ENCODE data around the gene COX7A2. TPM values are rescaled to one million over a fixed set of nuclear protein-coding genes. Genes with fewer than 3 reads are reported as not detected.
A peak's percentile ranks its signal among the peaks of the same experiment; 100 is the strongest.

The COX7A2 gene
- total RNA-seq, 1 experiment from 2014 or later: 600 TPM

DNA sequence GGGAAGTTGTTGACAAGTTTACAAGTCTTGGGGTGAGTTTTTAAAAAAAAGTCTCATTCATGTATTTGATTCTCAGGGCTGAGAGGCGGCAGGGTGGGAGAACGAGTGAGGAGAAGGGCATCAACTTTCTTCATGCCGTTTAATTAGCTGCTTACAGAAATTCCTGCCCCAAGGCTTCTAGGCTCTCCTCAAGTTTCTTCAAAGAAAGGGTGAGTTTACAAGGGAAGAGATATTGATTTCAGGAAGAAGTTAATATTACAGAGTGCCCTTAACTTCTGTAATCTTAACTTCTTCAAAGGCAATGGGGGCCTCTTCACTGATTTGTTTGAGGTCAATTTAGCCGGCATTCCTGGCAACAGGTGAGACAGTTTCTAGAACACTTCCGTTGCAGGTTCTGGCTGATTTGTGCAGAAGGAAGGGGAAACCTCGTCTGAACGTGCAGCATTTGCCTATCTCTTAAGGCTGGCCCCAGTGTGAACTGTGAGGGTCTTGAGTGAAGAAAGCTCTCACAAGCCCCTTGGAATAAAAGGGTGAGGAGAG, 34.3 kb downstream of the COX7A2 start:
- Histone ChIP-seq H3K27ac (ENCODE audit: low read depth, low read length) (no peak overlapping the region), H3K9me3 (ENCODE audit: control insufficient read depth in 1 of 2, insufficient read depth in 1 of 2, low read depth in 1 of 2, low read length in 2 of 2) (no peaks in the 10 kb centered on the region), H3K4me1 (ENCODE audit: control insufficient read depth in 1 of 2, insufficient read depth in 2 of 2, low read length in 2 of 2) (peaks cover 4 to 17% of the 10 kb centered on the region in 2 experiments), H3K9ac (ENCODE audit: low read length) (no peak overlapping the region), H4K20me1 (ENCODE audit: insufficient read depth) (no peaks in the 10 kb centered on the region), H3K9me2 (ENCODE audit: insufficient read depth) (no peaks in the 10 kb centered on the region), H3K79me2 (ENCODE audit: insufficient read depth, low read length) (peaks cover 13% of the 10 kb centered on the region; the same call in 1 of the 2 replicates), H3K27me3 (ENCODE audit: insufficient read depth, low read length) (no peaks in the 10 kb centered on the region), H3K4me3 (replicated peaks in 1 of 2; ENCODE audit: low read depth in 1 of 2, low read length in 2 of 2) (no peak overlapping the region), H2AFZ (ENCODE audit: low read depth, low read length, poor library complexity, severe bottlenecking) (peak overlapping the region; percentile 87), H3K4me2 (ENCODE audit: low read length) (peak overlapping the region; percentile 27), H3K36me3 (ENCODE audit: control insufficient read depth in 1 of 2, insufficient read depth in 2 of 2, low read length in 2 of 2) (no peaks in the 10 kb centered on the region)
- no peak for ATAC-seq
- no peak for TF ChIP-seq EGR1 (IDR thresholded peaks at IDR 0.05; ENCODE audit: low read depth)
- TF ChIP-seq SRF (IDR thresholded peaks at IDR 0.05; ENCODE audit: low read depth): no peak
- TF ChIP-seq SIN3A (IDR thresholded peaks at IDR 0.05; ENCODE audit: low read depth): no peak
- no peak for TF ChIP-seq ELF1 (IDR thresholded peaks at IDR 0.05; ENCODE audit: borderline replicate concordance, low read depth)
- no peak for TF ChIP-seq POLR2AphosphoS5 (IDR thresholded peaks at IDR 0.05; ENCODE audit: low read depth, low read length)
- no peak for TF ChIP-seq EZH2phosphoT487 (IDR thresholded peaks at IDR 0.05; ENCODE audit: borderline replicate concordance)
- no peak for TF ChIP-seq SP1 (IDR thresholded peaks at IDR 0.05; ENCODE audit: low read depth)
- no peak for TF ChIP-seq ATF3 (IDR thresholded peaks at IDR 0.05)
- TF ChIP-seq EZH2 (IDR thresholded peaks at IDR 0.05): no peak
- no peak for TF ChIP-seq POLR2A (IDR thresholded peaks at IDR 0.05; ENCODE audit: borderline replicate concordance, extremely low read depth, insufficient read depth, insufficient read length)
- no peak for TF ChIP-seq YY1 (IDR thresholded peaks at IDR 0.05; ENCODE audit: extremely low read depth, insufficient replicate concordance, low read depth, low read length)
- no peak for TF ChIP-seq ZNF274 (IDR thresholded peaks at IDR 0.05; ENCODE audit: low read depth, low read length)
- no TSS peak for BruUV-seq (replicated peaks)
- CTCF ChIA-PET: interaction anchor here (0.6 to 4.4 kb wide), 41 partner anchors 10 to 1924 kb away, joined by 3 to 39 read pairs (median 4); no protein-coding TSS in a partner anchor
- POLR2A ChIA-PET: interaction anchor here (0.9 kb wide), 1 partner anchor 1470 kb away, joined by 3 read pairs; no protein-coding TSS in a partner anchor
- no peak for DNase-seq (ENCODE audit: low read depth, low spot score)
- RAD21 ChIA-PET (ENCODE audit: low non-redundant PET in 1 of 2, low total read pairs in 2 of 2, uncharacterized antibody in 2 of 2, unreplicated experiment in 2 of 2): interaction anchor here (0.7 to 1.8 kb wide), 7 partner anchors 270 to 1472 kb away, joined by 3 to 7 read pairs (median 4); no protein-coding TSS in a partner anchor
- intact Hi-C loops (cut with micrococcal nuclease): loop anchor here (2.0 to 10.0 kb wide), 5 partner anchors 634 to 1532 kb away; no protein-coding TSS in a partner anchor
